ENCODE data around the gene PRRC2B. TPM values are rescaled to one million over a fixed set of nuclear protein-coding genes. Genes with fewer than 3 reads are reported as not detected.

Gene PRRC2B
- total RNA-seq, 4 donors from 2014 or later: 102 to 168 (median 144) TPM

DNA sequence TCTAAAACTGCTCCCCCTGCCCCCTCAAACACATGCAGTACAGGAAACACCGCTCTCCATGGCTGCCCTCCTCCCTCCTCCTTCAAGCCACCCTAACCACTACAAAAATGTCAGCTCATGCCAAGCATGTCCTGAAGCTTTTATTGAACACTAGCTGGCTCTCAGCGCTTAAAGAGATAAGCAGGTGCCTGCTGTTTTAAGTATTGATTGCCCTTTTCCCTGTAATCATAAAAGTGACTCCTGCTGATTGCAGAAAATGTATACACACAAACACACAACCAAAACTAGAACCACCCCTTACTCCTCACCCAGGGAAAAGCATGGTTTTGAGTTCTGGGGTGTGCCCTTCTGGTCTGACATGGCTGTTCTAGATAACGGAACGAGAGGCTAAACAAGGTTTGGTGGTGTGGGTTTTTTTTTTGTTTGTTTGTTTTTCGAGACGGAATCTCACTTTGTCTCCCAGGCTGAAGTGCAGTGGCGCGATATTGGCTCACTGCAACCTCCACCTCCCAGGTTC lies 140.9 kb downstream of the PRRC2B start:
- intact Hi-C loops (cut with DNase I; ENCODE audit: low total_unique reads): no loop called here
- TF ChIP-seq POLR2A (IDR thresholded peaks at IDR 0.05): no peak
- TF ChIP-seq, protein P1, sequence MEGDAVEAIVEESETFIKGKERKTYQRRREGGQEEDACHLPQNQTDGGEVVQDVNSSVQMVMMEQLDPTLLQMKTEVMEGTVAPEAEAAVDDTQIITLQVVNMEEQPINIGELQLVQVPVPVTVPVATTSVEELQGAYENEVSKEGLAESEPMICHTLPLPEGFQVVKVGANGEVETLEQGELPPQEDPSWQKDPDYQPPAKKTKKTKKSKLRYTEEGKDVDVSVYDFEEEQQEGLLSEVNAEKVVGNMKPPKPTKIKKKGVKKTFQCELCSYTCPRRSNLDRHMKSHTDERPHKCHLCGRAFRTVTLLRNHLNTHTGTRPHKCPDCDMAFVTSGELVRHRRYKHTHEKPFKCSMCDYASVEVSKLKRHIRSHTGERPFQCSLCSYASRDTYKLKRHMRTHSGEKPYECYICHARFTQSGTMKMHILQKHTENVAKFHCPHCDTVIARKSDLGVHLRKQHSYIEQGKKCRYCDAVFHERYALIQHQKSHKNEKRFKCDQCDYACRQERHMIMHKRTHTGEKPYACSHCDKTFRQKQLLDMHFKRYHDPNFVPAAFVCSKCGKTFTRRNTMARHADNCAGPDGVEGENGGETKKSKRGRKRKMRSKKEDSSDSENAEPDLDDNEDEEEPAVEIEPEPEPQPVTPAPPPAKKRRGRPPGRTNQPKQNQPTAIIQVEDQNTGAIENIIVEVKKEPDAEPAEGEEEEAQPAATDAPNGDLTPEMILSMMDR (IDR thresholded peaks at IDR 0.05): no peak
- DNase-seq (ENCODE audit: low spot score in 2 of 2): no peak
- WGBS, 2 donors: 67 to 68% methylated on average over 8 of the region's 8 CpGs
- no peak overlapping the region for H3K4me3 ChIP-seq (ENCODE audit: low read depth, poor library complexity, severe bottlenecking)

DNA sequence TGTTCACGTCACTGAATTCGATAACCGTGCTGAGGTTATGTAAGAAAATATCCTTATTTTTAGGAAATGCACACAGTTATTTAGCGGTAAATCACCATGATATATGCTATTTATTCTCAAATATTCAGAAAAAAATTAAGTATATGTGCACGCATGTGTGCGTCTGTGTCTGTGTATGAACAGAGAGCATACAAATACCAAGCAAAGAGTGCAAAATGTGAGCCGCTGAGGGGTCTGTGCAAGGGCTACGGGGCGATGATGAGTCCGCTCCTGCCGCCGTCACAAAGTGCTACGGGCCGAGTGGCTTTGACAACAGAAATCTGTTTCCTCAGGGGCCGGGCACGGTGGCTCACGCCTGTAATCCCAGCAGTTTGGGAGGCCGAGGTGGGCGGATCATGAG lies 144.1 kb downstream of the PRRC2B start:
- no peak for TF ChIP-seq POLR2A (IDR thresholded peaks at IDR 0.05)
- TF ChIP-seq, protein P1 (IDR thresholded peaks at IDR 0.05): no peak
- WGBS, 2 donors: 93 to 97% methylated on average over 19 of the region's 19 CpGs
- intact Hi-C loops (cut with DNase I; ENCODE audit: low total_unique reads): no loop called here
- H3K4me3 ChIP-seq (ENCODE audit: low read depth, poor library complexity, severe bottlenecking): no peak overlapping the region
- DNase-seq (ENCODE audit: low spot score in 2 of 2): no peak

DNA sequence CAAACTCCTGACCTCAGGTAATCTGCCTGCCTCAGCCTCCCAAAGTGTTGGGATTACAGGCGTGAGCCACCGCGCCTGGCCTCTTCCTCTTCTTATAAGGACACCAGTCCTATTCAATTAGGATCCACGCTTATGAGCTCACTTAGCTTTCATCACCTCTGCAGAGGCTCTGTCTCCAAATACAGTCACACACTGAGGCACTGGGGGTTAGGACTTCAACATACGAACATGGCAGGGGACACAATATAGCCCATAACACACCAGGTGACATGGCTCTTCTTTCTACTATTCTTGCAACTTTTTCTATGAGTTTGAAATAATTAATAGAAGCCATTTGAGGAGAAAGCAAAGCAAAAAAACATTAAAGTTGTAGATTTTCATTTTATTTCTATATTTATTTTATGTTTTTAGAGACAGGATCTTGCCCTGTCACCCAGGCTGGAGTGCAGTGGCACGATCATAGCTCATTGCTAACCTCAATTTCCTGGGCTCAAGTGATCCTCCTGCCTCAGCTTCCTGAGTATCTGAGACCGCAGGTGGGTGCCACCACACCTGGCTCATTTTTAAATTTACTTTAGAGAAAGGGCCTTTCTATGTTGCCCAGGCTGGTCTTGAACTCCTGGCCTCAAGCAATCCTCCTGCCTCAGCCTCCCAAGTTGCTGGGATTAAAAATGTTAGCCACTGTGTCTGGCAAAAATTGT lies 145.5 kb downstream of the PRRC2B start:
- no peak for DNase-seq (ENCODE audit: low spot score in 2 of 2)
- 81 to 86% methylated on average over 7 of the region's 7 CpGs for WGBS, 2 donors
- intact Hi-C loops (cut with DNase I; ENCODE audit: low total_unique reads): no loop called here
- no peak overlapping the region for H3K4me3 ChIP-seq (ENCODE audit: low read depth, poor library complexity, severe bottlenecking)
- TF ChIP-seq, protein P1 (IDR thresholded peaks at IDR 0.05): no peak
- no peak for TF ChIP-seq POLR2A (IDR thresholded peaks at IDR 0.05)

DNA sequence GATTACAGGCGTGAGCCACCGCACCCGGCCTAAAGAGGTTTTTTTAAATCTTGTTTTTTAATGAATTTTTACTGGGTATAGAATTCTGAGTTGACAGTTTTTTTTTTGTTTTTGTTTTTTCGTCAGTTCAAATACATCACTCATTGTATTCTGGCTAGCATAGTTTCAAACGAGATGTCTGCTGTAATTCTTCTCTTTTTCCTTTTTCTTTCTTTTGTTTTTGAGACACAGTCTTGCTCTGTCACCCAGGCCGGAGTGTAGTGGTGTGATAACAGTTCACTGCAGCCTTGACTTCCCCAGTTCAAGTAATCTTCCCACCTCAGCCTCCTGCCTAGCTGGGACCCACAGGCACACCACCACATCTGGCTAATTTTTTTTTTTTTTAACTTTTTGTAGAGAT lies 149.3 kb downstream of the PRRC2B start:
- intact Hi-C loops (cut with DNase I; ENCODE audit: low total_unique reads): no loop called here
- DNase-seq (ENCODE audit: low spot score in 2 of 2): no peak
- no peak for TF ChIP-seq POLR2A (IDR thresholded peaks at IDR 0.05)
- TF ChIP-seq, protein P1 (IDR thresholded peaks at IDR 0.05): no peak
- H3K4me3 ChIP-seq (ENCODE audit: low read depth, poor library complexity, severe bottlenecking): no peak overlapping the region
- 93% methylated on average over 6 of the region's 6 CpGs for WGBS, 2 donors

DNA sequence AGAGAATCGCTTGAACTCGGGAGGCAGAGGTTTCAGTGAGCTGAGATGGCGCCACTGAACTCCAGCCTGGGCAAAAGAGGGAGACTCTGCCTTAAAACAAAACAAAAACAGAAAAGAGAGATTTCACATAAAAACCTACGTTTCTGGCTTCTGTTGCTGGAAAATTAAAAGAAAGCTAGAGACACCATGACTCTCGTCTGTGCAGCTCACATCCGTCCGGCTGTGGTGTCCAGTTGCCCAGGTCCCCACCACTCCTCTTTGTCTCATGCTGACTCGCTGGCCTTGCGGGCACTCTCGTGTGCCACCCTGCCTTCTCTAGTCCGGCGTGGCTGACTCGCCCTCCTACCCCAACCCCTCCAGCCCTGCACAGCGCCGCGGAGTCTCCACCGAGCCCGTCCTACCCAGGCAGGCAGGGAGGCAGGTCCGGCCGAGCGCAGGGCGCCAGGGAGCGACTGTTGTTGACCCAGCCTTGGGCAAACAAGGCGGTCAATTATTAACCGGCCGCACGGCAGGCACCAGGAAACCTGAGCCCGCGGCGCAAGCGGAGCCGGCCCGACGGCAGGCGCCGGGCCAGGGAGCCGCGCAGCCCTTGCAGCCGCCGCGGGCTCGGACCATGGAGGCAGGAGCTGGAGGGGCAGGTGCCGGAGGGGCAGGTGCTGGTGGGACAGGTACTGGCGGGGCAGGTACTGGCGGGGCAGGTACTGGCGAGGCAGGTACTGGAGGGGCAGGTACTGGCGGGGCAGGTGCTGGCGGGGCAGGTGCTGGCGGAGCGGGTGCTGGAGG lies 151.3 kb downstream of the PRRC2B start, which contains the start of gene PRRT1B:
PRRT1B (plus strand) TSS at position 521 of the 783 bp plus-strand sequence; CDS start at position 614, 93 bp downstream.
- H3K4me3 ChIP-seq (ENCODE audit: low read depth, poor library complexity, severe bottlenecking): no peak within 1 kb of the TSS
- intact Hi-C loops (cut with DNase I; ENCODE audit: low total_unique reads): no loop called here
- TF ChIP-seq, protein P1 (IDR thresholded peaks at IDR 0.05): no peak
- TF ChIP-seq POLR2A (IDR thresholded peaks at IDR 0.05): no peak
- WGBS, 2 donors: 23 to 36% methylated on average over 31 to 48 of the region's 50 CpGs
- no peak for DNase-seq (ENCODE audit: low spot score in 2 of 2)

All from lower leg skin (tissue), 4 donors.